ENCODE results near the gene TUBAL3.

DNA sequence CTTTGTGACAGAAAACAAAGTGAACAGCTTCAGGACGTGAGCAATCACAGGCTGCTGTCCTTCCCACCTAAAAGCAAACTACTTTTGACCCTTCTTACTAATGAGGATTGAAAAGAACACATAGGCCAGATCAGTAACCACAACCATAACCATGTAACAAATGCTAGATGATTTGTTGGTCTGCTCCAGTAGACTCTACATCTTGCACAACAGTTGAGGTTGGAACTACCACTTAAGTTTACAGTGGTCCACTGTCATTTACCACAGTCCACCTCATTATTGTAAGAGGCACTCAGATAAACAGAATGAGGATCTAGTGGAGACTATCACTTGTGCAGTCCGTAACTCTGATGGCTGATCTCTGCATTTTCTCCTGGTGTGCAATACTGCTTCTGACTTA, 35.6 kb upstream of the TUBAL3 start:
- TF ChIP-seq, protein P1, sequence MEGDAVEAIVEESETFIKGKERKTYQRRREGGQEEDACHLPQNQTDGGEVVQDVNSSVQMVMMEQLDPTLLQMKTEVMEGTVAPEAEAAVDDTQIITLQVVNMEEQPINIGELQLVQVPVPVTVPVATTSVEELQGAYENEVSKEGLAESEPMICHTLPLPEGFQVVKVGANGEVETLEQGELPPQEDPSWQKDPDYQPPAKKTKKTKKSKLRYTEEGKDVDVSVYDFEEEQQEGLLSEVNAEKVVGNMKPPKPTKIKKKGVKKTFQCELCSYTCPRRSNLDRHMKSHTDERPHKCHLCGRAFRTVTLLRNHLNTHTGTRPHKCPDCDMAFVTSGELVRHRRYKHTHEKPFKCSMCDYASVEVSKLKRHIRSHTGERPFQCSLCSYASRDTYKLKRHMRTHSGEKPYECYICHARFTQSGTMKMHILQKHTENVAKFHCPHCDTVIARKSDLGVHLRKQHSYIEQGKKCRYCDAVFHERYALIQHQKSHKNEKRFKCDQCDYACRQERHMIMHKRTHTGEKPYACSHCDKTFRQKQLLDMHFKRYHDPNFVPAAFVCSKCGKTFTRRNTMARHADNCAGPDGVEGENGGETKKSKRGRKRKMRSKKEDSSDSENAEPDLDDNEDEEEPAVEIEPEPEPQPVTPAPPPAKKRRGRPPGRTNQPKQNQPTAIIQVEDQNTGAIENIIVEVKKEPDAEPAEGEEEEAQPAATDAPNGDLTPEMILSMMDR (IDR thresholded peaks at IDR 0.05), result no peak
- TF ChIP-seq POLR2AphosphoS5 (IDR thresholded peaks at IDR 0.05; ENCODE audit: insufficient read depth in 1 of 2, low read depth in 1 of 2), result no peak

Measured in vagina (tissue), 2 donors.